ENCODE results near the gene IRGQ.

DNA sequence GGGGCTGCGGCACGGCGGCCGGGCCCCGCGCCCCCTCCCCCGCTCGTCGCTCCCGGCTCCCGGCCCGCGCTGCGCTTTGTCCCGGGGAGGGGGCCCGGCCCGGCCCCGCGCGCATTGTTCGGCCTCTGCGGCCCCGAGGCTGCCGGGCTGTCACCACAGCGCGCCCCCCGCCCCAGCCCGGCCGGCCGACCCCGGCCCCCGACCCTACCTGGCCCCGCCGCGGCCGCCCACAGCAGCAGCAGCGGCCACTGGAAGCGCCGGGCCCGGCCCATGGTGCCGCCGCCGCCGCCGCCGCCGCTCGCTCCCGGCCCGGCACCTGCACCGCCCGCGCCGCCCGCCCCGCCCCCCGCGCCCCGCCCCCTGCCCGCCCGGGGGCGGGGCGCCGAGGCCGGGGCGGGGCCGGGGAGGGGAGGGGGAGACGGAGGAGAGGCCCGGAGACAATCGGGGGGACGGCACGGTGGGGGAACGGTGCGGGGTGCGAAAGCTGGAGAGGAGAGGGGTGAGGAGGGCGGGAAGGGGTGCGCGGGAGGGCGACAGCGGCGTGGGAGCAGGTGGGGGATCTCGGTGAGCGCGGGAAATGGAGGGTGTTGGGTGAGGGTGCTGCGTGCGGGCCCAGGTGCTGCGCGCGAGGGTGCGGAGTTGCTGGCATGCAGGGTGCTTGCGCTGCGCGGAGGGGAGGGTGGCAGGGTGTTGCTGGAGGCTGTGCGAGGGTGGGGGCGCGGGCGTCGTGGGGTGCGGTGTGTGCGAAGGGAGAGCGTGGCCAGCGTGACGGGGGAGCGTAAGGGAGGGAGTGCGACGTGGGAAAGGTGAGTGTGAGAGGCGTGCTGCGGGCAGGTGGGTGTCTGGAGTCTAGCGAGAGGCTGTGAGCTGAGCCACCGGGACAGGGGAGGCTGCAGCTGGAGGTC lies 43.8 kb upstream of the IRGQ start, which contains the start of gene CADM4:
- peak; percentile 86 for TF ChIP-seq POLR2AphosphoS5 (IDR thresholded peaks at IDR 0.05)
- TF ChIP-seq, protein P1, sequence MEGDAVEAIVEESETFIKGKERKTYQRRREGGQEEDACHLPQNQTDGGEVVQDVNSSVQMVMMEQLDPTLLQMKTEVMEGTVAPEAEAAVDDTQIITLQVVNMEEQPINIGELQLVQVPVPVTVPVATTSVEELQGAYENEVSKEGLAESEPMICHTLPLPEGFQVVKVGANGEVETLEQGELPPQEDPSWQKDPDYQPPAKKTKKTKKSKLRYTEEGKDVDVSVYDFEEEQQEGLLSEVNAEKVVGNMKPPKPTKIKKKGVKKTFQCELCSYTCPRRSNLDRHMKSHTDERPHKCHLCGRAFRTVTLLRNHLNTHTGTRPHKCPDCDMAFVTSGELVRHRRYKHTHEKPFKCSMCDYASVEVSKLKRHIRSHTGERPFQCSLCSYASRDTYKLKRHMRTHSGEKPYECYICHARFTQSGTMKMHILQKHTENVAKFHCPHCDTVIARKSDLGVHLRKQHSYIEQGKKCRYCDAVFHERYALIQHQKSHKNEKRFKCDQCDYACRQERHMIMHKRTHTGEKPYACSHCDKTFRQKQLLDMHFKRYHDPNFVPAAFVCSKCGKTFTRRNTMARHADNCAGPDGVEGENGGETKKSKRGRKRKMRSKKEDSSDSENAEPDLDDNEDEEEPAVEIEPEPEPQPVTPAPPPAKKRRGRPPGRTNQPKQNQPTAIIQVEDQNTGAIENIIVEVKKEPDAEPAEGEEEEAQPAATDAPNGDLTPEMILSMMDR (IDR thresholded peaks at IDR 0.05; ENCODE audit: poor library complexity, severe bottlenecking), result no peak
- TF ChIP-seq EZH2 (IDR thresholded peaks at IDR 0.05; ENCODE audit: borderline replicate concordance, insufficient read depth, low read length, poor library complexity, severe bottlenecking), result no peak
- TF ChIP-seq TAF1 (IDR thresholded peaks at IDR 0.05; ENCODE audit: low read depth), result no peak
- peak; percentile 23 for TF ChIP-seq RAD21 (conservative IDR thresholded peaks at IDR 0.05)
- TF ChIP-seq SMC3 (conservative IDR thresholded peaks at IDR 0.05; ENCODE audit: poor library complexity), result no peak
- TF ChIP-seq EP300 (conservative IDR thresholded peaks at IDR 0.05; ENCODE audit: poor library complexity, severe bottlenecking), result peak; percentile 17
- TF ChIP-seq, protein P2, sequence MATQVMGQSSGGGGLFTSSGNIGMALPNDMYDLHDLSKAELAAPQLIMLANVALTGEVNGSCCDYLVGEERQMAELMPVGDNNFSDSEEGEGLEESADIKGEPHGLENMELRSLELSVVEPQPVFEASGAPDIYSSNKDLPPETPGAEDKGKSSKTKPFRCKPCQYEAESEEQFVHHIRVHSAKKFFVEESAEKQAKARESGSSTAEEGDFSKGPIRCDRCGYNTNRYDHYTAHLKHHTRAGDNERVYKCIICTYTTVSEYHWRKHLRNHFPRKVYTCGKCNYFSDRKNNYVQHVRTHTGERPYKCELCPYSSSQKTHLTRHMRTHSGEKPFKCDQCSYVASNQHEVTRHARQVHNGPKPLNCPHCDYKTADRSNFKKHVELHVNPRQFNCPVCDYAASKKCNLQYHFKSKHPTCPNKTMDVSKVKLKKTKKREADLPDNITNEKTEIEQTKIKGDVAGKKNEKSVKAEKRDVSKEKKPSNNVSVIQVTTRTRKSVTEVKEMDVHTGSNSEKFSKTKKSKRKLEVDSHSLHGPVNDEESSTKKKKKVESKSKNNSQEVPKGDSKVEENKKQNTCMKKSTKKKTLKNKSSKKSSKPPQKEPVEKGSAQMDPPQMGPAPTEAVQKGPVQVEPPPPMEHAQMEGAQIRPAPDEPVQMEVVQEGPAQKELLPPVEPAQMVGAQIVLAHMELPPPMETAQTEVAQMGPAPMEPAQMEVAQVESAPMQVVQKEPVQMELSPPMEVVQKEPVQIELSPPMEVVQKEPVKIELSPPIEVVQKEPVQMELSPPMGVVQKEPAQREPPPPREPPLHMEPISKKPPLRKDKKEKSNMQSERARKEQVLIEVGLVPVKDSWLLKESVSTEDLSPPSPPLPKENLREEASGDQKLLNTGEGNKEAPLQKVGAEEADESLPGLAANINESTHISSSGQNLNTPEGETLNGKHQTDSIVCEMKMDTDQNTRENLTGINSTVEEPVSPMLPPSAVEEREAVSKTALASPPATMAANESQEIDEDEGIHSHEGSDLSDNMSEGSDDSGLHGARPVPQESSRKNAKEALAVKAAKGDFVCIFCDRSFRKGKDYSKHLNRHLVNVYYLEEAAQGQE (IDR thresholded peaks at IDR 0.05; ENCODE audit: borderline replicate concordance), result no peak
